NCI-H2196 treated with DMSO at 0.1 percent for 48 hours (cell line): ENCODE results near the gene CAPN11.
"Not testable (repeated sequence)": the region's sequence is repeated elsewhere in the genome, so short reads cannot be mapped to it uniquely, and the experiment has no call there.

Source experiments
- DNase-seq: peaks from one replicate; lab custom pipeline; 2025; ENCODE audit not compliant: unreplicated experiment; lab: John Stamatoyannopoulos, UW

CAPN11 gene

GRCh38 chr6:44129841-44130322 is 28.7 kb upstream of the CAPN11 start:
- DNase-seq, result no peak

- peak; percentile 44 for DNase-seq
These were observed 26.7 kb upstream of the CAPN11 start for GRCh38 chr6:44131892-44132291.

GRCh38 chr6:44132476-44132875 is 26.1 kb upstream of the CAPN11 start:
- no peak for DNase-seq

GRCh38 chr6:44133003-44133931 is 25.4 kb upstream of the CAPN11 start:
- peak; percentile 64 for DNase-seq

- no peak for DNase-seq
These were observed 24.5 kb upstream of the CAPN11 start for GRCh38 chr6:44133981-44134711.

GRCh38 chr6:44135173-44135758 is 23.4 kb upstream of the CAPN11 start:
- no peak for DNase-seq

GRCh38 chr6:44135875-44136274 is 22.7 kb upstream of the CAPN11 start:
- no peak for DNase-seq

- DNase-seq, result no peak
These were observed 19.8 kb upstream of the CAPN11 start for GRCh38 chr6:44138717-44139350.

GRCh38 chr6:44139351-44139743 is 19.3 kb upstream of the CAPN11 start:
- no peak for DNase-seq

GRCh38 chr6:44142835-44143234 is 15.8 kb upstream of the CAPN11 start:
- DNase-seq, result no peak

- no peak for DNase-seq
These were observed 14.9 kb upstream of the CAPN11 start for GRCh38 chr6:44143731-44144130.

GRCh38 chr6:44144536-44144935 is 14.1 kb upstream of the CAPN11 start:
- DNase-seq, result not testable (repeated sequence)

GRCh38 chr6:44145839-44146238 is 12.8 kb upstream of the CAPN11 start:
- DNase-seq, result no peak

- DNase-seq, result no peak
These were observed 11.9 kb upstream of the CAPN11 start for GRCh38 chr6:44146685-44147084.

- DNase-seq, result no peak
These were observed 11.4 kb upstream of the CAPN11 start for GRCh38 chr6:44147256-44147655.

- DNase-seq, result no peak
These were observed 10.3 kb upstream of the CAPN11 start for GRCh38 chr6:44148306-44148705.

GRCh38 chr6:44149369-44150012 is 9.1 kb upstream of the CAPN11 start:
- DNase-seq, result no peak

- DNase-seq, result no peak
These were observed 8.2 kb upstream of the CAPN11 start for GRCh38 chr6:44150317-44150917.

GRCh38 chr6:44151348-44152108 is 7.1 kb upstream of the CAPN11 start:
- no peak for DNase-seq

GRCh38 chr6:44152109-44152461 is 6.5 kb upstream of the CAPN11 start:
- no peak for DNase-seq
